ENCODE measurements around the gene PICALM. TPM values are rescaled to one million over a fixed set of nuclear protein-coding genes. Genes with fewer than 3 reads are reported as not detected.

The PICALM gene
- total RNA-seq, 4 donors from 2014 or later = 128 to 196 (median 143) TPM

DNA sequence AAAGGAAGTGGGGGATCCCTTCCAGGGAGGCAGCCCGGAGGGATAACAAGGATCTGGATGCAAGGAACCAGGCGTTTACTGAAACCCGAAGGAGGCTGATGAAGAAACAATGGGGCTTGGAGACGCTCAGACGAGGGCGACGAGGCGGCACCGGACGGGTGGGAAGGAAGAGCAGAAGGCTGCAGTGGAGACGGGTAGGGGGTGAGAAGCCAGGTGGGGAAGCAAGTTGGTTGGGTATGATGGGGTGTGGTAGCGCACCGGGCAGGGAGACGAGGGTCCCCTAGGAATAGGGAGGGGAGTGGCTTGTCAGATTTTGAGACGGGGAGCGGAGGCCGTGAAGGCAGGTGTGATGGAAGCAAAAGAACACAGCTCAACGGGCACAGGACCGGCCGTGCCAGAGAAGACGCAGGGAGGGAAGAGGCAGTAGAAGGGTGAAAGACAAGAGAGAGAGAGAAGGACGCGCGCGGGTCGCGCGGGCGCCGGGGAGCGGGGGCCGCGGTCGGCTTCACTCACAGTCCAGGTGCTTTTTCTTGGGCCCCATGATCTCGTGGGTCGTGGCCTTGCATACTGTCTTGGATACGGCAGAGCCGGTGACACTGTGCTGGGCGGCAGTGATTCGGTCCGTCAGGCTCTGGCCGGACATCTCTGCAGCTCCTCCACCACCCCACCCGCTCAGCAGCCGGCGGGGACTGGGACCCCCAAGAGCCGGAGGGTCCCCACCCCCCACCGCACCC is 579 bp downstream of the PICALM start:
- no peak for TF ChIP-seq CTCF (IDR thresholded peaks at IDR 0.05)
- peak in 1 of 4 donors; percentile 25 for TF ChIP-seq POLR2A (IDR thresholded peaks at IDR 0.05)
- intact Hi-C loops (cut with DNase I) = no loop called here
- 0% methylated on average over 34 to 37 of the region's 47 CpGs for WGBS, 2 donors

DNA sequence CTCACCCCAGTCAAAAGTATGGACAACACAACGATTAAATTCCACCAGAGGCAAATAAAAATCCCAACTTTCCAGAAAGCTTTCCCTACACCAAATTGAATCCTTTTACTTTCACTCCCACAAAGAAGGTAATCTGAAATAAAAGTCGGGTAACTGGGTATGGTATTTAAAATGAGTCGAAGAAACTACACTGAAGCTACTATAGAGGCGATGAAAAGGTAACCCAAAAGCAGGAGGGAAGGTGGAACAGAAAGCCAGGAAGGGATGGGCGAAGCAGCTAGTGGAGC is 1.1 kb downstream of the PICALM start:
- intact Hi-C loops (cut with DNase I) = no loop called here
- DNase-seq = no peak
- Histone ChIP-seq H3K9me3 (no peaks in the 10 kb centered on the region), H3K4me1 (peaks cover 3 to 52% (median 26%) of the 10 kb centered on the region in 3 donors), H3K36me3 (no peaks in the 10 kb centered on the region), H3K27me3 (no peaks in the 10 kb centered on the region), H3K4me3 (peak overlapping the region; percentile 68 to 99 (median 76)), H3K27ac (peak overlapping the region; percentile 95 to 99 (median 96))
- TF ChIP-seq CTCF (IDR thresholded peaks at IDR 0.05) (no peak), POLR2A (IDR thresholded peaks at IDR 0.05) (no peak)
- 0% methylated on average over 4 to 5 of the region's 5 CpGs for WGBS, 2 donors

More for the DNA sequence above, 579 bp downstream of the PICALM start:
- no peak for DNase-seq
- Histone ChIP-seq H3K4me1 (peaks cover 3 to 47% (median 25%) of the 10 kb centered on the region in 3 donors), H3K36me3 (no peaks in the 10 kb centered on the region), H3K9me3 (no peaks in the 10 kb centered on the region), H3K27ac (peak overlapping the region; percentile 95 to 99 (median 96)), H3K4me3 (peak overlapping the region; percentile 68 to 99 (median 76)), H3K27me3 (no peaks in the 10 kb centered on the region)

DNA sequence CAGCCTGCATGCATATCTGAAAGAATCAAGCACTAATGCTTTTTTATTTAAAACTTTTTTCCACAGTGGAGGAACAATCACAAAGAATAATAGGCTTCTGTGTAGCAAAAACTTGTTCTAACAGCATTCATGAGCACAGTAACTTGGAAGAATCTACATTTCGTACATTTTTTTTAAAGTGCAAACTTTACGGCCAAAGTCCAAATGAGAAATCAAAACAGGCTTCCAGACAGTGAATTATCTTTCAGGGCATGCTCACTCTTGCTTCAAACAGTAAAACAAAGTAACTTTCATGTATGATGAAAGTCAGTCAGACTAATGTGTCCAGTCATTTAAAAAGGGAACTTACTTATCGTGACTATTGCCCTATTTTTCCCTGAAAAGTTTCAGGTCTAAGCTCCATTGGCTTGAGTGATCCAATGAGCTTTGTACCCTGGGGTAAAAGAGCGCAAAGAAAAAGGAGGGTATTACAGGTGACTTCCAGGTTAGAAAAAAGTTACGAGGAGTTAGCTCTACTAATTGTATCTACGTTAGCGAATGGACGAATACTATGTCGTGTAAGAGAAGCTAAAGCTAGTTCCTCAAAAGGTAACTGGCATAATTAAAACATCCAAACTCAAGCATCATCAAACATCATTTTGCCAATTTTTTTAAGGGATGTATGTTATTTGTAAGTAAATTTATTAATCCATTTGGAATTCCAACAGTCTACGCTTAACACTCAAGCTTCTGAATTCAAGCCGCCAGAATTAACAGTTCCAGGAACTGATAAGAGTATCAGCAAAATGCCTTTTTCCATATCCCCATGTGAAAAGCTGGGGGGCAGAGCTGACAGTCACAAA is 1.7 kb downstream of the PICALM start:
- intact Hi-C loops (cut with DNase I) = no loop called here
- Histone ChIP-seq H3K27me3 (no peaks in the 10 kb centered on the region), H3K9me3 (no peaks in the 10 kb centered on the region), H3K36me3 (no peaks in the 10 kb centered on the region), H3K27ac (peak overlapping the region; percentile 95 to 99 (median 96)), H3K4me1 (peaks cover 3 to 58% (median 27%) of the 10 kb centered on the region in 3 donors), H3K4me3 (peak overlapping the region; percentile 68 to 99 (median 76))
- no peak for DNase-seq
- 1% methylated on average over 11 of the region's 11 CpGs for WGBS, 2 donors
- TF ChIP-seq POLR2A (IDR thresholded peaks at IDR 0.05) (no peak), CTCF (IDR thresholded peaks at IDR 0.05) (no peak)

GRCh38 chr11:86066657-86067008 is 2.3 kb downstream of the PICALM start:
- TF ChIP-seq POLR2A (IDR thresholded peaks at IDR 0.05) (no peak), CTCF (IDR thresholded peaks at IDR 0.05) (no peak)
- Histone ChIP-seq H3K4me3 (peak overlapping the region; percentile 68 to 99 (median 76)), H3K27me3 (no peaks in the 10 kb centered on the region), H3K27ac (peak overlapping the region; percentile 95 to 99 (median 96)), H3K9me3 (no peaks in the 10 kb centered on the region), H3K36me3 (no peaks in the 10 kb centered on the region), H3K4me1 (peaks cover 3 to 64% (median 31%) of the 10 kb centered on the region in 3 donors)
- 1% methylated on average over 5 of the region's 5 CpGs for WGBS, 2 donors
- DNase-seq = no peak
- intact Hi-C loops (cut with DNase I) = no loop called here

- intact Hi-C loops (cut with DNase I) = no loop called here
- Histone ChIP-seq H3K9me3 (no peaks in the 10 kb centered on the region), H3K4me3 (peak overlapping the region; percentile 68 to 99 (median 76)), H3K4me1 (peaks cover 3 to 70% (median 33%) of the 10 kb centered on the region in 3 donors), H3K27ac (peak overlapping the region; percentile 50 to 99 (median 95)), H3K27me3 (no peaks in the 10 kb centered on the region), H3K36me3 (no peaks in the 10 kb centered on the region)
- WGBS, 2 donors = 1% methylated on average over 3 of the region's 3 CpGs
- TF ChIP-seq POLR2A (IDR thresholded peaks at IDR 0.05) = no peak
- TF ChIP-seq CTCF (IDR thresholded peaks at IDR 0.05) = no peak
- DNase-seq = no peak
Measured at GRCh38 chr11:86066033-86066432, 2.9 kb downstream of the PICALM start.
